ENCODE measurements around the gene TACC2. TPM values are rescaled to one million over a fixed set of nuclear protein-coding genes. Genes with fewer than 3 reads are reported as not detected.
"Not testable (repeated sequence)": the region's sequence is repeated elsewhere in the genome, so short reads cannot be mapped to it uniquely, and the experiment has no call there.

TACC2 gene
- total and polyA plus RNA-seq, 4 donors = 43.3 to 309 (median 127) TPM

- no peaks in the 10 kb centered on the region for H3K9me3 ChIP-seq (ENCODE audit: control insufficient read depth in 4 of 4, insufficient read depth in 3 of 4, low read length in 3 of 4)
- ATAC-seq (ENCODE audit: insufficient read depth, low FRiP score) (no peak), DNase-seq (no peak)
- H3K27me3 ChIP-seq (ENCODE audit: control insufficient read depth in 3 of 3, insufficient read depth in 3 of 3, low read length in 2 of 3) = peaks cover 0 to 3% (median 0%) of the 10 kb centered on the region in 3 donors
- peaks cover 0 to 3% (median 0%) of the 10 kb centered on the region in 5 donors for H3K4me1 ChIP-seq (ENCODE audit: control insufficient read depth in 5 of 5, insufficient read depth in 5 of 5, low read length in 5 of 5)
- no peaks in the 10 kb centered on the region for H3K36me3 ChIP-seq (ENCODE audit: control insufficient read depth in 4 of 4, insufficient read depth in 4 of 4, low read length in 4 of 4)
- no peak for TF ChIP-seq CTCF (IDR thresholded peaks at IDR 0.05; ENCODE audit: control extremely low read depth, extremely low read depth)
- H3K4me3 ChIP-seq = no peak overlapping the region
- peak overlapping the region in 1 of 2 donors; percentile 32 for H3K27ac ChIP-seq (ENCODE audit: low read depth in 1 of 2, low read length in 1 of 2)
- H3K9ac ChIP-seq (ENCODE audit: insufficient read depth in 1 of 2, low read length in 2 of 2) = no peak overlapping the region
- 82 to 87% methylated on average over 15 of the region's 15 CpGs for WGBS, 2 donors
These were observed 113.3 kb downstream of the TACC2 start for GRCh38 chr10:122102146-122102868.

GRCh38 chr10:122102869-122103525 lies 114.0 kb downstream of the TACC2 start:
- DNase-seq (no peak), ATAC-seq (ENCODE audit: insufficient read depth, low FRiP score) (no peak)
- H3K4me3 ChIP-seq = no peak overlapping the region
- peaks cover 0 to 3% (median 0%) of the 10 kb centered on the region in 5 donors for H3K4me1 ChIP-seq (ENCODE audit: control insufficient read depth in 5 of 5, insufficient read depth in 5 of 5, low read length in 5 of 5)
- H3K36me3 ChIP-seq (ENCODE audit: control insufficient read depth in 4 of 4, insufficient read depth in 4 of 4, low read length in 4 of 4) = no peaks in the 10 kb centered on the region
- no peaks in the 10 kb centered on the region for H3K9me3 ChIP-seq (ENCODE audit: control insufficient read depth in 4 of 4, insufficient read depth in 3 of 4, low read length in 3 of 4)
- peaks cover 0 to under 1% (median 0%) of the 10 kb centered on the region in 3 donors for H3K27me3 ChIP-seq (ENCODE audit: control insufficient read depth in 3 of 3, insufficient read depth in 3 of 3, low read length in 2 of 3)
- WGBS, 2 donors = 72 to 75% methylated on average over 3 of the region's 3 CpGs
- TF ChIP-seq CTCF (IDR thresholded peaks at IDR 0.05; ENCODE audit: control extremely low read depth, extremely low read depth) = no peak
- H3K27ac ChIP-seq (ENCODE audit: low read depth in 1 of 2, low read length in 1 of 2) = peak overlapping the region in 1 of 2 donors; percentile 32
- H3K9ac ChIP-seq (ENCODE audit: insufficient read depth in 1 of 2, low read length in 2 of 2) = no peak overlapping the region

GRCh38 chr10:122103592-122103991 lies 114.6 kb downstream of the TACC2 start:
- H3K27ac ChIP-seq (ENCODE audit: low read depth in 1 of 2, low read length in 1 of 2) = no peak overlapping the region
- H3K27me3 ChIP-seq (ENCODE audit: control insufficient read depth in 3 of 3, insufficient read depth in 3 of 3, low read length in 2 of 3) = no peaks in the 10 kb centered on the region
- no peak overlapping the region for H3K4me3 ChIP-seq
- peaks cover 0 to 3% (median 0%) of the 10 kb centered on the region in 5 donors for H3K4me1 ChIP-seq (ENCODE audit: control insufficient read depth in 5 of 5, insufficient read depth in 5 of 5, low read length in 5 of 5)
- H3K9me3 ChIP-seq (ENCODE audit: control insufficient read depth in 4 of 4, insufficient read depth in 3 of 4, low read length in 3 of 4) = no peaks in the 10 kb centered on the region
- no peak for TF ChIP-seq CTCF (IDR thresholded peaks at IDR 0.05; ENCODE audit: control extremely low read depth, extremely low read depth)
- H3K9ac ChIP-seq (ENCODE audit: insufficient read depth in 1 of 2, low read length in 2 of 2) = no peak overlapping the region
- no peak for DNase-seq
- no peaks in the 10 kb centered on the region for H3K36me3 ChIP-seq (ENCODE audit: control insufficient read depth in 4 of 4, insufficient read depth in 4 of 4, low read length in 4 of 4)
- no peak for ATAC-seq (ENCODE audit: insufficient read depth, low FRiP score)
- WGBS, 2 donors = 91 to 95% methylated on average over 4 of the region's 4 CpGs

GRCh38 chr10:122108786-122109185 lies 119.8 kb downstream of the TACC2 start:
- not testable (repeated sequence) for DNase-seq; ATAC-seq (ENCODE audit: insufficient read depth, low FRiP score)
- WGBS, 2 donors = 94% methylated on average over 13 of the region's 13 CpGs

More at GRCh38 chr10:122108786-122109185, 119.8 kb downstream of the TACC2 start:
- H3K9me3 ChIP-seq (ENCODE audit: control insufficient read depth in 4 of 4, insufficient read depth in 3 of 4, low read length in 3 of 4); H3K36me3 ChIP-seq (ENCODE audit: control insufficient read depth in 4 of 4, insufficient read depth in 4 of 4, low read length in 4 of 4); H3K27me3 ChIP-seq (ENCODE audit: control insufficient read depth in 3 of 3, insufficient read depth in 3 of 3, low read length in 2 of 3); H3K4me1 ChIP-seq (ENCODE audit: control insufficient read depth in 5 of 5, insufficient read depth in 5 of 5, low read length in 5 of 5); H3K4me3 ChIP-seq; H3K27ac ChIP-seq (ENCODE audit: low read depth in 1 of 2, low read length in 1 of 2); H3K9ac ChIP-seq (ENCODE audit: insufficient read depth in 1 of 2, low read length in 2 of 2): not testable (repeated sequence)

Data from lung (tissue), 12 donors.